Lung (tissue), 12 donors: ENCODE measurements around the gene CNOT2. TPM values are rescaled to one million over a fixed set of nuclear protein-coding genes. Genes with fewer than 3 reads are reported as not detected.
A peak's percentile ranks its signal among the peaks of the same experiment; 100 is the strongest.
"Not testable (repeated sequence)": the region's sequence is repeated elsewhere in the genome, so short reads cannot be mapped to it uniquely, and the experiment has no call there.

Experiments
- ATAC-seq: fragments of 200-7000 bp; cut with Tn5 transposase; one replicate; pipeline ENCODE4 v1.9.1; 2020; ENCODE audit warnings: moderate number of reproducible peaks; ENCODE audit not compliant: insufficient read depth, low FRiP score
- DNase-seq, 3 donors: peaks; one replicate each; pipeline ENCODE4 v3.0.0-alpha.2; 2013 to 2017
- H3K27ac ChIP-seq, 2 donors: one replicate each; pipeline ENCODE4 v1.5.1; 2013; ENCODE audit warnings: mild to moderate bottlenecking in 2 of 2, moderate library complexity in 2 of 2, control low read depth in 1 of 2, inconsistent platforms in 1 of 2, low read depth in 1 of 2, low read length in 1 of 2
- H3K27me3 ChIP-seq, 3 donors: one replicate each; pipeline ENCODE4 v1.5.1; 2013; ENCODE audit warnings: low read length in 2 of 3; ENCODE audit not compliant: control insufficient read depth in 3 of 3, insufficient read depth in 3 of 3
- H3K36me3 ChIP-seq, 4 donors: one replicate each; pipeline ENCODE4 v1.5.1; 2013; ENCODE audit warnings: low read length in 4 of 4, mild to moderate bottlenecking in 1 of 4, moderate library complexity in 1 of 4; ENCODE audit not compliant: control insufficient read depth in 4 of 4, insufficient read depth in 4 of 4
- H3K4me1 ChIP-seq, 5 donors: one replicate each; pipeline ENCODE4 v1.5.1; 2013; ENCODE audit warnings: low read length in 5 of 5, mild to moderate bottlenecking in 2 of 5, moderate library complexity in 1 of 5; ENCODE audit not compliant: control insufficient read depth in 5 of 5, insufficient read depth in 5 of 5
- H3K4me3 ChIP-seq: one replicate; pipeline ENCODE4 v1.5.1; 2013; ENCODE audit warnings: mild to moderate bottlenecking, control low read depth, moderate library complexity
- H3K9ac ChIP-seq, 2 donors: one replicate each; pipeline ENCODE4 v1.5.1; 2013; ENCODE audit warnings: low read length in 2 of 2, control low read depth in 1 of 2; ENCODE audit not compliant: insufficient read depth in 1 of 2
- H3K9me3 ChIP-seq, 4 donors: one replicate each; pipeline ENCODE4 v1.5.1; 2013; ENCODE audit warnings: low read length in 3 of 4, mild to moderate bottlenecking in 1 of 4, moderate library complexity in 1 of 4; ENCODE audit not compliant: control insufficient read depth in 4 of 4, insufficient read depth in 3 of 4
- CTCF ChIP-seq: IDR thresholded peaks from 2 replicates; pipeline ENCODE4 v1.5.1; 2012; ENCODE audit warnings: mild to moderate bottlenecking; ENCODE audit errors: control extremely low read depth, extremely low read depth
- WGBS, 2 donors: extraction: QIAGEN DNeasy Blood & Tissue Kit; methylation state at CpG; one replicate each; pipeline ENCODE4 v1.1.7; 2013; 5-methylcytosine and 5-hydroxymethylcytosine counted together
- polyA plus RNA-seq, 2 donors: library from polyadenylated mRNA; stranded (reverse); fragments of 200-250 nt; gene quantifications; one replicate each; pipeline ENCODE4 v1.2.1, GENCODE V29; 2013
- total RNA-seq, 2 donors: library from RNA; depleted of rRNA in 1 of 2; stranded (reverse); fragments of >200 nt in 1 of 2; gene quantifications; one replicate each; pipeline ENCODE4 v1.2.1, GENCODE V29; 2014 to 2021
- donor health status: control.
- donor health status: control.
- donor health status: Bipolar disorder and iron deficiency.
- donor health status: healthy.
- donor health status: DM: yes; HTN: yes; CAD: no.

Gene CNOT2
- total and polyA plus RNA-seq, 4 donors: 21.9 to 243 (median 40.3) TPM

- Histone ChIP-seq H3K9ac (no peak overlapping the region), H3K27me3 (no peaks in the 10 kb centered on the region), H3K4me3 (no peak overlapping the region), H3K36me3 (peaks cover 0 to 3% (median 0%) of the 10 kb centered on the region in 4 donors), H3K9me3 (peaks cover 0 to 7% (median 0%) of the 10 kb centered on the region in 4 donors), H3K4me1 (peaks cover 0 to 8% (median 0%) of the 10 kb centered on the region in 5 donors), H3K27ac (no peak overlapping the region)
- no peak for TF ChIP-seq CTCF
- DNase-seq (no peak), ATAC-seq (no peak)
- WGBS, 2 donors: 94 to 95% methylated on average over 2 of the region's 2 CpGs
These were observed 146.4 kb downstream of the CNOT2 start for GRCh38 chr12:70389678-70390077.

GRCh38 chr12:70392631-70393030 is 149.4 kb downstream of the CNOT2 start:
- H3K27me3 ChIP-seq, H3K4me1 ChIP-seq, ATAC-seq, H3K9me3 ChIP-seq, H3K9ac ChIP-seq, H3K4me3 ChIP-seq, H3K27ac ChIP-seq, H3K36me3 ChIP-seq: not testable (repeated sequence)
- WGBS, 2 donors: 73 to 91% methylated on average over 1 of the region's 1 CpG
- DNase-seq: peak in 2 of 3 donors; percentile 67 to 88

GRCh38 chr12:70393787-70394499 is 150.7 kb downstream of the CNOT2 start:
- WGBS, 2 donors: 75 to 88% methylated on average over 2 of the region's 2 CpGs
- peaks cover 0 to 8% (median 1%) of the 10 kb centered on the region in 5 donors for H3K4me1 ChIP-seq
- no peaks in the 10 kb centered on the region for H3K27me3 ChIP-seq
- no peak for TF ChIP-seq CTCF
- peaks cover 0 to 3% (median 0%) of the 10 kb centered on the region in 4 donors for H3K36me3 ChIP-seq
- H3K27ac ChIP-seq: no peak overlapping the region
- H3K4me3 ChIP-seq: no peak overlapping the region
- ATAC-seq (no peak), DNase-seq (no peak)
- no peak overlapping the region for H3K9ac ChIP-seq
- peaks cover 0 to 7% (median 0%) of the 10 kb centered on the region in 4 donors for H3K9me3 ChIP-seq

- ATAC-seq (no peak), DNase-seq (no peak)
- Histone ChIP-seq H3K9ac (no peak overlapping the region), H3K36me3 (peaks cover 0 to 18% (median 4%) of the 10 kb centered on the region in 4 donors), H3K4me1 (peaks cover 0 to 16% (median 1%) of the 10 kb centered on the region in 5 donors), H3K4me3 (no peak overlapping the region), H3K9me3 (no peaks in the 10 kb centered on the region), H3K27ac (no peak overlapping the region), H3K27me3 (no peaks in the 10 kb centered on the region)
- no peak for TF ChIP-seq CTCF
These were observed 154.8 kb downstream of the CNOT2 start for GRCh38 chr12:70398002-70398401.
